HG02642 (cell line): ENCODE results near the gene GRID2.

Experiments used
- ATAC-seq: cut with Tn5 transposase; IDR thresholded peaks from one replicate; pipeline ENCODE4 v1.9.1; 2021; ENCODE audit warnings: mild to moderate bottlenecking; ENCODE audit not compliant: unreplicated experiment, poor library complexity

Gene GRID2

GRCh38 chr4:92651536-92651935 is 347.8 kb downstream of the GRID2 start:
- no peak for ATAC-seq

GRCh38 chr4:92654084-92654483 is 350.3 kb downstream of the GRID2 start:
- ATAC-seq, result no peak

- no peak for ATAC-seq
Observed at GRCh38 chr4:92657695-92658094, 353.9 kb downstream of the GRID2 start.

- no peak for ATAC-seq
Observed at GRCh38 chr4:92658318-92658717, 354.6 kb downstream of the GRID2 start.

- no peak for ATAC-seq
Observed at GRCh38 chr4:92677805-92678204, 374.0 kb downstream of the GRID2 start.

- no peak for ATAC-seq
Observed at GRCh38 chr4:92678292-92678691, 374.5 kb downstream of the GRID2 start.

GRCh38 chr4:92679149-92679548 is 375.4 kb downstream of the GRID2 start:
- ATAC-seq, result no peak

- no peak for ATAC-seq
Observed at GRCh38 chr4:92714640-92715039, 410.9 kb downstream of the GRID2 start.

GRCh38 chr4:92733231-92733630 is 429.5 kb downstream of the GRID2 start:
- no peak for ATAC-seq

GRCh38 chr4:92735025-92735665 is 431.4 kb downstream of the GRID2 start:
- no peak for ATAC-seq

GRCh38 chr4:92760433-92760832 is 456.7 kb downstream of the GRID2 start:
- ATAC-seq, result no peak

- no peak for ATAC-seq
Observed at GRCh38 chr4:92776080-92776479, 472.3 kb downstream of the GRID2 start.

- ATAC-seq, result no peak
Observed at GRCh38 chr4:92789741-92790140, 486.0 kb downstream of the GRID2 start.

GRCh38 chr4:92791871-92792440 is 488.2 kb downstream of the GRID2 start:
- no peak for ATAC-seq

- ATAC-seq, result no peak
Observed at GRCh38 chr4:92809381-92809780, 505.6 kb downstream of the GRID2 start.

- ATAC-seq, result no peak
Observed at GRCh38 chr4:92812652-92813051, 508.9 kb downstream of the GRID2 start.

GRCh38 chr4:92814677-92815076 is 510.9 kb downstream of the GRID2 start:
- ATAC-seq, result no peak

GRCh38 chr4:92825256-92825655 is 521.5 kb downstream of the GRID2 start:
- ATAC-seq, result no peak

GRCh38 chr4:92825791-92826190 is 522.0 kb downstream of the GRID2 start:
- ATAC-seq, result no peak

- ATAC-seq, result no peak
Observed at GRCh38 chr4:92830771-92831170, 527.0 kb downstream of the GRID2 start.

- no peak for ATAC-seq
Observed at GRCh38 chr4:92840880-92841279, 537.1 kb downstream of the GRID2 start.

- ATAC-seq, result no peak
Observed at GRCh38 chr4:92843784-92844183, 540.0 kb downstream of the GRID2 start.
